Loucy (cell line): ENCODE results near the gene ZNF74.

Source experiments
- EZH2phosphoT487 ChIP-seq: fragments of 200-600 bp; IDR thresholded peaks from 2 replicates; pipeline ENCODE4 v1.6.1; 2018; ENCODE audit warnings: antibody characterized with exemption, mild to moderate bottlenecking, moderate library complexity, borderline replicate concordance
- TF ChIP-seq, protein P1 (sequence below): fragments of 200-600 bp; sonication (generic); conservative IDR thresholded peaks from 2 replicates; pipeline ENCODE4 v1.5.1; 2014; ENCODE audit warnings: mild to moderate bottlenecking, antibody characterized with exemption, low read length

DNA sequence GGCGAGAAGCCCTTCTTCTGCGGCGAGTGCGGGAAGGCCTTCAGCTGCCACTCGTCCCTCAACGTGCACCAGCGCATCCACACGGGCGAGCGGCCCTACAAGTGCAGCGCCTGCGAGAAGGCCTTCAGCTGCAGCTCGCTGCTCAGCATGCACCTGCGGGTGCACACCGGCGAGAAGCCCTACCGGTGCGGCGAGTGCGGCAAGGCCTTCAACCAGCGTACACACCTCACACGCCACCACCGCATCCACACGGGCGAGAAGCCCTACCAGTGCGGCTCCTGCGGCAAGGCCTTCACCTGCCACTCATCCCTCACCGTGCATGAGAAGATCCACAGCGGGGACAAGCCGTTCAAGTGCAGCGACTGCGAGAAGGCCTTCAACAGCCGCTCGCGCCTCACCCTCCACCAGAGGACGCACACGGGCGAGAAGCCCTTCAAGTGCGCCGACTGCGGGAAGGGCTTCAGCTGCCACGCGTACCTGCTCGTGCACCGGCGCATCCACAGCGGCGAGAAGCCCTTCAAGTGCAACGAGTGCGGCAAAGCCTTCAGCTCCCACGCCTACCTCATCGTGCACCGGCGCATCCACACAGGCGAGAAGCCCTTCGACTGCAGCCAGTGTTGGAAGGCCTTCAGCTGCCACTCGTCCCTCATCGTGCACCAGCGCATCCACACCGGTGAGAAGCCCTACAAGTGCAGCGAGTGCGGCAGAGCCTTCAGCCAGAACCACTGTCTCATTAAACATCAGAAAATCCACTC, 12.2 kb downstream of the ZNF74 start:
- TF ChIP-seq, protein P1, sequence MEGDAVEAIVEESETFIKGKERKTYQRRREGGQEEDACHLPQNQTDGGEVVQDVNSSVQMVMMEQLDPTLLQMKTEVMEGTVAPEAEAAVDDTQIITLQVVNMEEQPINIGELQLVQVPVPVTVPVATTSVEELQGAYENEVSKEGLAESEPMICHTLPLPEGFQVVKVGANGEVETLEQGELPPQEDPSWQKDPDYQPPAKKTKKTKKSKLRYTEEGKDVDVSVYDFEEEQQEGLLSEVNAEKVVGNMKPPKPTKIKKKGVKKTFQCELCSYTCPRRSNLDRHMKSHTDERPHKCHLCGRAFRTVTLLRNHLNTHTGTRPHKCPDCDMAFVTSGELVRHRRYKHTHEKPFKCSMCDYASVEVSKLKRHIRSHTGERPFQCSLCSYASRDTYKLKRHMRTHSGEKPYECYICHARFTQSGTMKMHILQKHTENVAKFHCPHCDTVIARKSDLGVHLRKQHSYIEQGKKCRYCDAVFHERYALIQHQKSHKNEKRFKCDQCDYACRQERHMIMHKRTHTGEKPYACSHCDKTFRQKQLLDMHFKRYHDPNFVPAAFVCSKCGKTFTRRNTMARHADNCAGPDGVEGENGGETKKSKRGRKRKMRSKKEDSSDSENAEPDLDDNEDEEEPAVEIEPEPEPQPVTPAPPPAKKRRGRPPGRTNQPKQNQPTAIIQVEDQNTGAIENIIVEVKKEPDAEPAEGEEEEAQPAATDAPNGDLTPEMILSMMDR = no peak
- TF ChIP-seq EZH2phosphoT487 = no peak
